SU-DHL-6 (cell line): ENCODE results near the gene ASPDH.

Source experiments
- EZH2phosphoT487 ChIP-seq: fragments of 200-600 bp; sonication (generic), shearing (Covaris generic); conservative IDR thresholded peaks from 2 replicates; pipeline ENCODE4 v1.6.1; 2018; ENCODE audit warnings: mild to moderate bottlenecking, antibody characterized with exemption, low read length, moderate library complexity, mixed read lengths
- TF ChIP-seq, protein P1 (sequence below): fragments of 200-600 bp; sonication (generic); IDR thresholded peaks from one replicate; pipeline ENCODE4 v1.5.1; 2017; ENCODE audit warnings: antibody characterized with exemption, mild to moderate bottlenecking, low read length, moderate library complexity; ENCODE audit not compliant: insufficient read depth, poor library complexity, severe bottlenecking

DNA sequence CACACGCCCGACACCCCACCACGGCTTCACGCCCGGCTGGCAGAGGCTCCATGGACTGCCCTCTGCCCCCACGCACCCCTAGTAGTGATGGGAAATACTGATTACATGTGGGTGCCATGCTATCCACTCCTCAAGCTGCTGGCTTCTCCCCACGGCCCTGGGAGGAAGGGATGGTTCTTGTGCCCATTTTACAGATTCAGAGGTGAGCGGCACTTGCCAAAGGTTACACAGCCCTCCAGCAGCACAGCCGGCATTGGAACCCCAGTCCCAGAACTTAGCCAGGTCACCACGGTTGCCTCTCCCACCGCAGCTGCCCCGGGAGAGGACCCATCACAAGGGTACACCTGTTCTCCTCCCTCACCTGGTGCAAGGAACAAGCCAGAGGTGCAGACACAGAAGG is 41.3 kb upstream of the ASPDH start:
- TF ChIP-seq EZH2phosphoT487 = no peak
- TF ChIP-seq, protein P1, sequence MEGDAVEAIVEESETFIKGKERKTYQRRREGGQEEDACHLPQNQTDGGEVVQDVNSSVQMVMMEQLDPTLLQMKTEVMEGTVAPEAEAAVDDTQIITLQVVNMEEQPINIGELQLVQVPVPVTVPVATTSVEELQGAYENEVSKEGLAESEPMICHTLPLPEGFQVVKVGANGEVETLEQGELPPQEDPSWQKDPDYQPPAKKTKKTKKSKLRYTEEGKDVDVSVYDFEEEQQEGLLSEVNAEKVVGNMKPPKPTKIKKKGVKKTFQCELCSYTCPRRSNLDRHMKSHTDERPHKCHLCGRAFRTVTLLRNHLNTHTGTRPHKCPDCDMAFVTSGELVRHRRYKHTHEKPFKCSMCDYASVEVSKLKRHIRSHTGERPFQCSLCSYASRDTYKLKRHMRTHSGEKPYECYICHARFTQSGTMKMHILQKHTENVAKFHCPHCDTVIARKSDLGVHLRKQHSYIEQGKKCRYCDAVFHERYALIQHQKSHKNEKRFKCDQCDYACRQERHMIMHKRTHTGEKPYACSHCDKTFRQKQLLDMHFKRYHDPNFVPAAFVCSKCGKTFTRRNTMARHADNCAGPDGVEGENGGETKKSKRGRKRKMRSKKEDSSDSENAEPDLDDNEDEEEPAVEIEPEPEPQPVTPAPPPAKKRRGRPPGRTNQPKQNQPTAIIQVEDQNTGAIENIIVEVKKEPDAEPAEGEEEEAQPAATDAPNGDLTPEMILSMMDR = no peak
